PC-3 (cell line): Measurements from ENCODE around the gene ZNF530. TPM values are rescaled to one million over a fixed set of nuclear protein-coding genes. Genes with fewer than 3 reads are reported as not detected.

Experiments
- ATAC-seq: fragments of 200-7000 bp; cut with Tn5 transposase; 2 replicates; pipeline ENCODE4 v1.9.1; 2020; ENCODE audit warnings: mild to moderate bottlenecking, moderate library complexity
- BruUV-seq: library from RNA; stranded (reverse); fragments of 400-500 nt; replicated peaks from 2 replicates; lab custom pipeline; 2021; lab: Mats Ljungman, UMichigan
- CTCF ChIA-PET: fragments of 300-600 bp; sonication (Branson Sonifier 250); formaldehyde crosslinking; loops from one replicate; lab custom pipeline; 2022; ENCODE audit warnings: antibody characterized with exemption; lab: Charles Lee
- POLR2A ChIA-PET: fragments of 300-600 bp; sonication (Branson Sonifier 250); formaldehyde crosslinking; loops from one replicate; lab custom pipeline; 2022; ENCODE audit warnings: antibody characterized with exemption; ENCODE audit not compliant: unreplicated experiment; lab: Charles Lee
- DNase-seq: peaks from one replicate; pipeline ENCODE4 v3.0.0-alpha.2; 2015
- H2AFZ ChIP-seq: fragments of 300-600 bp; sonication (generic); 2 replicates; pipeline ENCODE4 v1.6.0; 2016; ENCODE audit warnings: antibody characterized with exemption, low read length
- H3F3A ChIP-seq: fragments of 300-600 bp; sonication (generic); one replicate; pipeline ENCODE4 v1.6.0; 2017; ENCODE audit warnings: antibody characterized with exemption, low read length, control low read depth, mild to moderate bottlenecking; ENCODE audit not compliant: unreplicated experiment
- H3K27ac ChIP-seq: fragments of 300-600 bp; sonication (generic); 2 replicates; pipeline ENCODE4 v1.5.1; 2016; ENCODE audit warnings: mild to moderate bottlenecking, low read length
- H3K27me3 ChIP-seq: fragments of 300-600 bp; sonication (generic); 2 replicates; pipeline ENCODE4 v1.6.1; 2016; ENCODE audit warnings: low read length, mixed read lengths
- H3K36me3 ChIP-seq: fragments of 300-600 bp; sonication (generic); 2 replicates; pipeline ENCODE4 v1.6.1; 2016; ENCODE audit warnings: low read depth, mixed run types, low read length, mixed read lengths
- H3K4me1 ChIP-seq: fragments of 300-600 bp; sonication (generic); 2 replicates; pipeline ENCODE4 v1.5.1; 2016; ENCODE audit warnings: low read length; ENCODE audit not compliant: insufficient read depth
- H3K4me2 ChIP-seq: fragments of 300-600 bp; sonication (generic); 2 replicates; pipeline ENCODE4 v1.6.0; 2016; ENCODE audit warnings: low read length
- H3K4me3 ChIP-seq: fragments of 300-600 bp; sonication (generic); 2 replicates; pipeline ENCODE4 v1.5.1; 2016; ENCODE audit warnings: mild to moderate bottlenecking, low read length, mixed read lengths
- H3K79me2 ChIP-seq: fragments of 300-600 bp; sonication (generic); 2 replicates; pipeline ENCODE4 v1.6.1; 2017; ENCODE audit warnings: low read length, mixed read lengths
- H3K9ac ChIP-seq: fragments of 300-600 bp; sonication (generic); 2 replicates; pipeline ENCODE4 v1.6.0; 2016; ENCODE audit warnings: mild to moderate bottlenecking, low read length
- H3K9me2 ChIP-seq: fragments of 300-600 bp; sonication (generic); replicated peaks from 2 replicates; pipeline ENCODE4 v1.6.1; 2016; ENCODE audit warnings: mixed run types, low read length, mixed read lengths
- H3K9me3 ChIP-seq: fragments of 300-600 bp; sonication (generic); 2 replicates; pipeline ENCODE4 v1.6.1; 2016; ENCODE audit warnings: low read length, mixed read lengths
- H4K20me1 ChIP-seq: fragments of 300-600 bp; sonication (generic); 2 replicates; pipeline ENCODE4 v1.6.1; 2016; ENCODE audit warnings: low read length, mixed read lengths
- EZH2 ChIP-seq: fragments of 300-600 bp; sonication (generic); IDR thresholded peaks from one replicate; pipeline ENCODE4 v1.6.1; 2017; ENCODE audit warnings: antibody characterized with exemption, mild to moderate bottlenecking, low read length; ENCODE audit not compliant: unreplicated experiment
- EZH2phosphoT487 ChIP-seq: fragments of 300-600 bp; sonication (generic); IDR thresholded peaks from 2 replicates; pipeline ENCODE4 v1.6.1; 2018; ENCODE audit warnings: mild to moderate bottlenecking, antibody characterized with exemption, low read length, borderline replicate concordance
- intact Hi-C: fragments of 100-400 bp; cut with micrococcal nuclease; formaldehyde crosslinking; loops from 2 replicates; pipeline ENCODE4 v1.9.0; 2023
- total RNA-seq: library from RNA; depleted of rRNA; stranded (reverse); fragments of >200 nt; gene quantifications from 2 replicates; pipeline ENCODE4 v1.2.3, GENCODE V29; 2014
- TF ChIP-seq, protein P1 (sequence below): fragments of 300-600 bp; sonication (generic); conservative IDR thresholded peaks from 2 replicates; pipeline ENCODE4 v1.5.1; 2017; ENCODE audit warnings: antibody characterized with exemption, low read depth, mild to moderate bottlenecking, low read length

ZNF530 gene
- total RNA-seq, 1 experiment from 2014 or later: 15.0 TPM

DNA sequence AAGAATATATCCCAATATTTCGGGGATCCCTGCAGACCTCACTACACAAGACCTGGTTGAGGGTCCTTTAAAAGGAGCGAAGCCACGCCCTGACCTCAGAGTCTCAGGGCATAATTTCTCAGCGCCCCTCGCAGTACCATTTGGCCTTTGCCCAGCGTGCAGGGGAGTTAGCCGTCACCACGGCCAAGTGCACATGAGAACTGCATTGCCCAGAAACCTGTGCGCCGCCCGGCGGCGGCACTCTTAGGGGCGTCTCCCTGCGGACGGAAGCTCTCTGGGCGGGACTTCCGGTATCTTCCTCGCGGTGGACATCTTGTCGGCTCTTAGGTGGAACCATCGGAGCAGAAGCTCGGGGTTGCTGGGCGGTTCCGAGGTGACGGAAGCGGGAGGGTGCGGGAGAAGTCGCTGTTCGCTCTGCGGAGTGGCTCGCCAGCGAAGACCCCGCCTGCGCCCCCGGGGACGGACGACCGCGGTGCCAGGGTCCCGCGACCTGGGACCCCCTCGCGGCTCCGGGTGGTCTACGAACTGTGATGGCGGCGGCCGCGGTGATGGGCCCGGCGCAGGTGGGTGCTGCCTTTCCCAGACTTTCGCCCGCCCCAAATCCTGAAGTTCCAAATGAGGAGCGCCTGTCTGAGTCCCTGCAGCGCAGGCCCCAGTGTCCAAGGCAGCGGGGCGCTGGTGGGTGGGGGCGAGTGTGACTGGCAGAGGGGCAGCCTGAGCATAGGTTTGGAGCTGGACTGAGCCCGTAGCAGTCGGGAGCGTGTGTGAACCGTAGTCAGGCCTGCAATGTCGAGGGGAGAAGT is 14.5 kb downstream of the ZNF530 start, which contains the start of gene ZNF134:
ZNF134 (plus strand) TSS at position 302 of the 803 bp plus-strand sequence. CDS start 5,227 bp downstream, outside the sequence.
- intact Hi-C loops: loop anchor here (1.0 kb wide), 1 partner anchor 36 kb away; the partner anchor contains the start of gene ZNF416
- peak; percentile 100 for ATAC-seq
- ChIA-PET CTCF (no interaction called here), POLR2A (interaction anchor here (0.6 kb wide), 1 partner anchor 19 kb away, joined by 3 read pairs; the partner anchor contains the start of gene ZNF211)
- peak within 1 kb of the TSS; percentile 89 for H3K4me2 ChIP-seq
- H3K9me2 ChIP-seq: no peaks in the 10 kb centered on the region
- peaks cover 50% of the 10 kb centered on the region for H3K9me3 ChIP-seq
- H2AFZ ChIP-seq: peak within 1 kb of the TSS; percentile 83
- peak; percentile 95 for DNase-seq
- H3K36me3 ChIP-seq: peaks cover 49% of the 10 kb centered on the region
- H3K4me1 ChIP-seq: no peaks in the 10 kb centered on the region
- no peaks in the 10 kb centered on the region for H4K20me1 ChIP-seq
- TF ChIP-seq EZH2: no peak
- TF ChIP-seq EZH2phosphoT487: no peak
- TF ChIP-seq, protein P1, sequence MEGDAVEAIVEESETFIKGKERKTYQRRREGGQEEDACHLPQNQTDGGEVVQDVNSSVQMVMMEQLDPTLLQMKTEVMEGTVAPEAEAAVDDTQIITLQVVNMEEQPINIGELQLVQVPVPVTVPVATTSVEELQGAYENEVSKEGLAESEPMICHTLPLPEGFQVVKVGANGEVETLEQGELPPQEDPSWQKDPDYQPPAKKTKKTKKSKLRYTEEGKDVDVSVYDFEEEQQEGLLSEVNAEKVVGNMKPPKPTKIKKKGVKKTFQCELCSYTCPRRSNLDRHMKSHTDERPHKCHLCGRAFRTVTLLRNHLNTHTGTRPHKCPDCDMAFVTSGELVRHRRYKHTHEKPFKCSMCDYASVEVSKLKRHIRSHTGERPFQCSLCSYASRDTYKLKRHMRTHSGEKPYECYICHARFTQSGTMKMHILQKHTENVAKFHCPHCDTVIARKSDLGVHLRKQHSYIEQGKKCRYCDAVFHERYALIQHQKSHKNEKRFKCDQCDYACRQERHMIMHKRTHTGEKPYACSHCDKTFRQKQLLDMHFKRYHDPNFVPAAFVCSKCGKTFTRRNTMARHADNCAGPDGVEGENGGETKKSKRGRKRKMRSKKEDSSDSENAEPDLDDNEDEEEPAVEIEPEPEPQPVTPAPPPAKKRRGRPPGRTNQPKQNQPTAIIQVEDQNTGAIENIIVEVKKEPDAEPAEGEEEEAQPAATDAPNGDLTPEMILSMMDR: no peak; the same call in 1 of the 2 replicates
- H3K4me3 ChIP-seq: peak within 1 kb of the TSS; percentile 91
- no peaks in the 10 kb centered on the region for H3F3A ChIP-seq
- TSS peak; percentile 65 for BruUV-seq
- H3K27me3 ChIP-seq: no peaks in the 10 kb centered on the region
- H3K9ac ChIP-seq: peak within 1 kb of the TSS; percentile 87
- H3K79me2 ChIP-seq: peaks cover 41% of the 10 kb centered on the region
- H3K27ac ChIP-seq: no peak within 1 kb of the TSS

DNA sequence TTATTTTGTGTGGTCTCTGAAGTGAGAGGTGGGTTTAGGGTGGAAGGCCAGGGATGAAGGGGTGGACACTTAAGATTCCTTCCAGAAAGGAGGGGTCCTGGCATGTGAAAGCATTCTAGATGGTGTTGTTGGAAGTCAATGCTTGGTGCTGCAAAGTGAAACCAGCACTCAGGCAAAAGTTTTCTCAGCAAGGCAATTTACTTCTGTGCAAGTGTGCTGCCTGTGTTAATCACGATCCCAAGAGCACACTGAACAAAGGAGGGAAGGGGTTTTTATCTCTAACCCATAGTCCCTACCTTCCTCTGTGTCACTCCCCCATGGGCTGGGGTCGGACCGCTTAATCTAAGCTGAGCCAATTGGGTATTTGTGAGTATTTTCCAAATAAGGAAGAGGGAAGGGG is 15.7 kb downstream of the ZNF530 start:
- H3K36me3 ChIP-seq: peaks cover 61% of the 10 kb centered on the region
- POLR2A ChIA-PET: no interaction called here
- no peaks in the 10 kb centered on the region for H4K20me1 ChIP-seq
- intact Hi-C loops: no loop called here
- DNase-seq: no peak
- CTCF ChIA-PET: no interaction called here
- no peak overlapping the region for H3K27ac ChIP-seq
- no peaks in the 10 kb centered on the region for H3K4me1 ChIP-seq
- BruUV-seq: no TSS peak
- H2AFZ ChIP-seq: no peak overlapping the region
- H3K4me3 ChIP-seq: peak overlapping the region; percentile 91
- peaks cover 62% of the 10 kb centered on the region for H3K9me3 ChIP-seq
- no peak for ATAC-seq
- peaks cover 41% of the 10 kb centered on the region for H3K79me2 ChIP-seq
- H3K9me2 ChIP-seq: no peaks in the 10 kb centered on the region
- H3K9ac ChIP-seq: no peak overlapping the region
- H3F3A ChIP-seq: no peaks in the 10 kb centered on the region
- H3K4me2 ChIP-seq: peak overlapping the region; percentile 89
- TF ChIP-seq EZH2 (no peak), EZH2phosphoT487 (no peak)
- TF ChIP-seq, protein P1: no peak
- no peaks in the 10 kb centered on the region for H3K27me3 ChIP-seq
